ENCODE measurements around the gene DLEC1.

GRCh38 chr3:38116471-38117162 is 77.6 kb downstream of the DLEC1 start:
- no peak for TF ChIP-seq POLR2AphosphoS5 (IDR thresholded peaks at IDR 0.05; ENCODE audit: low read depth, low read length)
- TF ChIP-seq TAF1 (IDR thresholded peaks at IDR 0.05; ENCODE audit: borderline replicate concordance, insufficient read depth, low read length), result no peak
- no peak for TF ChIP-seq SIN3A (IDR thresholded peaks at IDR 0.05; ENCODE audit: borderline replicate concordance, insufficient read depth, low read length)

All from PFSK-1 (cell line).